ENCODE data around the gene POLD3.

GRCh38 chr11:74650498-74650897, 58.1 kb downstream of the POLD3 start:
- TF ChIP-seq POLR2A (IDR thresholded peaks at IDR 0.05) (no peak), CTCF (IDR thresholded peaks at IDR 0.05) (no peak)

Data from body of pancreas (tissue), 4 donors.